ENCODE data around the gene TMEM240.
"Not testable (repeated sequence)": the region's sequence is repeated elsewhere in the genome, so short reads cannot be mapped to it uniquely, and the experiment has no call there.

DNA sequence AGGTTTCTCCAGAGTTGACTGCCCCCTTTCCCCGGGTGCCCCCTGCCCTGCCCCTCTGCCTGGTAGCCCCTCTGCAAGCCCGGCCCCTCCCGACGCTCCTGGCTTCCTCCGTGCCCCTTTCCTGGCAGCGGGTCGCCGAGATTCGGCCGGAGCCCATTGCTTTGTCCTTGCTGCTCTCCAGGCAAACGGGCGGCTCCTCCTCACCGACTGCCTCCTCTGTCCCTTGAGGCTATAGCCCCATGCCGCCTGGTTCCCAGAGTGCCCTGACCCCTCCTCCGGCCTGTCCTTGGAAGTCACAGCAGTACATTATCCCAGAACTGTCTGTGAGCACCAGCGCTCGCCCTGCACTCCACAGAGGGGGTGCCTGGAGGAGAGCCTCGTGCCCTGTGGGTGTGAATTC is 26.7 kb downstream of the TMEM240 start:
- TF ChIP-seq, protein P1, sequence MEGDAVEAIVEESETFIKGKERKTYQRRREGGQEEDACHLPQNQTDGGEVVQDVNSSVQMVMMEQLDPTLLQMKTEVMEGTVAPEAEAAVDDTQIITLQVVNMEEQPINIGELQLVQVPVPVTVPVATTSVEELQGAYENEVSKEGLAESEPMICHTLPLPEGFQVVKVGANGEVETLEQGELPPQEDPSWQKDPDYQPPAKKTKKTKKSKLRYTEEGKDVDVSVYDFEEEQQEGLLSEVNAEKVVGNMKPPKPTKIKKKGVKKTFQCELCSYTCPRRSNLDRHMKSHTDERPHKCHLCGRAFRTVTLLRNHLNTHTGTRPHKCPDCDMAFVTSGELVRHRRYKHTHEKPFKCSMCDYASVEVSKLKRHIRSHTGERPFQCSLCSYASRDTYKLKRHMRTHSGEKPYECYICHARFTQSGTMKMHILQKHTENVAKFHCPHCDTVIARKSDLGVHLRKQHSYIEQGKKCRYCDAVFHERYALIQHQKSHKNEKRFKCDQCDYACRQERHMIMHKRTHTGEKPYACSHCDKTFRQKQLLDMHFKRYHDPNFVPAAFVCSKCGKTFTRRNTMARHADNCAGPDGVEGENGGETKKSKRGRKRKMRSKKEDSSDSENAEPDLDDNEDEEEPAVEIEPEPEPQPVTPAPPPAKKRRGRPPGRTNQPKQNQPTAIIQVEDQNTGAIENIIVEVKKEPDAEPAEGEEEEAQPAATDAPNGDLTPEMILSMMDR (IDR thresholded peaks at IDR 0.05; ENCODE audit: insufficient read depth, low read depth, low read length): not testable (repeated sequence)
- not testable (repeated sequence) for TF ChIP-seq EZH2 (IDR thresholded peaks at IDR 0.05; ENCODE audit: insufficient read depth, low read length)

Data from astrocyte (in vitro differentiated cells and primary cell).